Motor neuron (in vitro differentiated cells): ENCODE results near the gene DLG2. TPM values are rescaled to one million over a fixed set of nuclear protein-coding genes. Genes with fewer than 3 reads are reported as not detected.

Experiments
- ATAC-seq, 8 experiments: fragments of 200-7000 bp; cut with Tn5 transposase; replicated peaks in 6 of 8; 2 replicates each; pipeline ENCODE4 v1.8.0; 2021; ENCODE audit warnings: mild to moderate bottlenecking in 8 of 8, moderate library complexity in 8 of 8
- H3K27ac ChIP-seq, 2 donors: fragments of 250-450 bp; sonication (Bioruptor Pico); 2 replicates each; pipeline ENCODE4 v1.9.0; 2021; ENCODE audit warnings: antibody characterized with exemption in 2 of 2, mild to moderate bottlenecking in 2 of 2, moderate library complexity in 1 of 2
- H3K4me1 ChIP-seq, 2 donors: fragments of 250-450 bp; sonication (Bioruptor Pico); replicated peaks in 1 of 2; 2 replicates each; pipeline ENCODE4 v1.6.1; 2021; ENCODE audit warnings: antibody characterized with exemption in 2 of 2, mild to moderate bottlenecking in 2 of 2, moderate library complexity in 1 of 2
- H3K4me3 ChIP-seq, 5 donors: fragments of 250-450 bp; sonication (Bioruptor Pico); 2 replicates each; pipeline ENCODE4 v1.9.0; 2021; ENCODE audit warnings: antibody characterized with exemption in 5 of 5, mild to moderate bottlenecking in 5 of 5, moderate library complexity in 4 of 5
- WGBS, 10 experiments: fragments of 450-650 bp; shearing (Covaris generic); methylation state at CpG; one replicate each; pipeline ENCODE4 v1.0.0; 2022; 5-methylcytosine and 5-hydroxymethylcytosine counted together
- in situ Hi-C, 9 experiments: fragments of 400-800 bp; cut with MboI; loops; one replicate each; pipeline ENCODE4 v1.15.0; 2021; ENCODE audit warnings: low sequenced_read_pairs in 9 of 9, low pct_unique_long_range_greater_than_20kb in 2 of 9; ENCODE audit not compliant: unreplicated experiment in 9 of 9
- total RNA-seq, 8 experiments: library from RNA; unstranded; fragments of 300-600 nt; gene quantifications; 2 replicates each; pipeline versions ENCODE4 v1.2.3 to v1.2.4, GENCODE V29; 2022

DLG2 gene
- total RNA-seq, 8 experiments from 2014 or later = 1.3 to 17.5 (median 6.5) TPM

GRCh38 chr11:84655712-84656111 is 971.4 kb downstream of the DLG2 start:
- Histone ChIP-seq H3K27ac (no peak overlapping the region), H3K4me1 (peaks cover 0 to 9% of the 10 kb centered on the region in 2 donors), H3K4me3 (no peak overlapping the region)
- ATAC-seq = peak in 6 of 8 experiments; percentile 29 to 80 (median 48)
- 0 to 100% (median 30%) methylated on average over 1 of the region's 1 CpG; no CpG with 5 or more reads in 3 of the 10 experiments for WGBS, 10 experiments
- in situ Hi-C loops = no loop called here

GRCh38 chr11:84648471-84648870 is 978.7 kb downstream of the DLG2 start:
- 0 to 37% (median 13%) methylated on average over 2 to 5 of the region's 5 CpGs; no CpG with 5 or more reads in 1 of the 10 experiments for WGBS, 10 experiments
- Histone ChIP-seq H3K27ac (no peak overlapping the region), H3K4me3 (no peak overlapping the region), H3K4me1 (peaks cover 5 to 15% of the 10 kb centered on the region in 2 donors)
- in situ Hi-C loops = no loop called here
- ATAC-seq = peak in 6 of 8 experiments; percentile 15 to 57 (median 43)

GRCh38 chr11:84645988-84646694 is 981.0 kb downstream of the DLG2 start:
- Histone ChIP-seq H3K27ac (no peak overlapping the region), H3K4me3 (no peak overlapping the region), H3K4me1 (peaks cover 5 to 15% of the 10 kb centered on the region in 2 donors)
- WGBS, 10 experiments = 0 to 87% (median 31%) methylated on average over 3 to 5 of the region's 5 CpGs
- no peak for ATAC-seq
- in situ Hi-C loops = no loop called here

GRCh38 chr11:84642500-84642899 is 984.6 kb downstream of the DLG2 start:
- Histone ChIP-seq H3K4me3 (no peak overlapping the region), H3K27ac (no peak overlapping the region), H3K4me1 (peaks cover 0 to 8% of the 10 kb centered on the region in 2 donors)
- ATAC-seq = no peak
- in situ Hi-C loops = no loop called here

- 8 to 94% (median 69%) methylated on average over 1 to 2 of the region's 2 CpGs; no CpG with 5 or more reads in 2 of the 10 experiments for WGBS, 10 experiments
- in situ Hi-C loops = no loop called here
- no peak for ATAC-seq
- no peak overlapping the region for H3K4me3 ChIP-seq
- no peaks in the 10 kb centered on the region for H3K4me1 ChIP-seq
- H3K27ac ChIP-seq = no peak overlapping the region
Measured at GRCh38 chr11:84634309-84634708, 992.8 kb downstream of the DLG2 start.

GRCh38 chr11:84628871-84629620 is 998.1 kb downstream of the DLG2 start:
- Histone ChIP-seq H3K4me3 (no peak overlapping the region), H3K27ac (no peak overlapping the region)

GRCh38 chr11:84626256-84626655 is 1000.9 kb downstream of the DLG2 start:
- no peak overlapping the region for H3K27ac ChIP-seq
- H3K4me1 ChIP-seq = peaks cover 0 to 4% of the 10 kb centered on the region in 2 donors
- ATAC-seq = no peak
- no peak overlapping the region for H3K4me3 ChIP-seq
- in situ Hi-C loops = no loop called here

More at GRCh38 chr11:84628871-84629620, 998.1 kb downstream of the DLG2 start:
- peaks cover 0 to 4% of the 10 kb centered on the region in 2 donors for H3K4me1 ChIP-seq
- ATAC-seq = no peak
- in situ Hi-C loops = no loop called here
- 0 to 45% (median 23%) methylated on average over 1 to 4 of the region's 4 CpGs for WGBS, 10 experiments

GRCh38 chr11:84612645-84613044 is 1014.5 kb downstream of the DLG2 start:
- H3K4me1 ChIP-seq = peaks cover 0 to 2% of the 10 kb centered on the region in 2 donors
- no peak overlapping the region for H3K4me3 ChIP-seq
- H3K27ac ChIP-seq = no peak overlapping the region
- in situ Hi-C loops = no loop called here
- ATAC-seq = no peak
- 0 to 100% (median 53%) methylated on average over 1 to 2 of the region's 2 CpGs; no CpG with 5 or more reads in 2 of the 10 experiments for WGBS, 10 experiments

GRCh38 chr11:84608837-84609196 is 1018.3 kb downstream of the DLG2 start:
- 40 to 100% (median 92%) methylated on average over 1 to 2 of the region's 2 CpGs; no CpG with 5 or more reads in 3 of the 10 experiments for WGBS, 10 experiments
- no peak for ATAC-seq
- in situ Hi-C loops = no loop called here
- Histone ChIP-seq H3K4me1 (no peaks in the 10 kb centered on the region), H3K27ac (no peak overlapping the region), H3K4me3 (no peak overlapping the region)

GRCh38 chr11:84607975-84608836 is 1018.9 kb downstream of the DLG2 start:
- Histone ChIP-seq H3K4me3 (no peak overlapping the region), H3K4me1 (no peaks in the 10 kb centered on the region), H3K27ac (no peak overlapping the region)
- peak in 1 of 8 experiments; percentile 23 for ATAC-seq
- 6 to 90% (median 74%) methylated on average over 2 to 4 of the region's 5 CpGs; no CpG with 5 or more reads in 2 of the 10 experiments for WGBS, 10 experiments
- in situ Hi-C loops = no loop called here

- in situ Hi-C loops = no loop called here
- no peak overlapping the region for H3K4me3 ChIP-seq
- no peaks in the 10 kb centered on the region for H3K4me1 ChIP-seq
- H3K27ac ChIP-seq = no peak overlapping the region
- ATAC-seq = no peak
Measured at GRCh38 chr11:84594602-84595001, 1032.5 kb downstream of the DLG2 start.

GRCh38 chr11:84590106-84590505 is 1037.0 kb downstream of the DLG2 start:
- WGBS, 10 experiments = 0 to 63% (median 35%) methylated on average over 1 to 2 of the region's 2 CpGs; no CpG with 5 or more reads in 1 of the 10 experiments
- no peak for ATAC-seq
- in situ Hi-C loops = no loop called here
- Histone ChIP-seq H3K4me1 (no peaks in the 10 kb centered on the region), H3K4me3 (no peak overlapping the region), H3K27ac (no peak overlapping the region)
